ENCODE results near the gene EGR4.
"Not testable (repeated sequence)": the region's sequence is repeated elsewhere in the genome, so short reads cannot be mapped to it uniquely, and the experiment has no call there.

The EGR4 gene

GRCh38 chr2:73264332-73264606 lies 29.1 kb downstream of the EGR4 start:
- no peak for TF ChIP-seq CTCF (IDR thresholded peaks at IDR 0.05; ENCODE audit: control insufficient read depth, extremely low read depth, insufficient read depth)
- H3K4me3 ChIP-seq (ENCODE audit: low read depth, low read length), result no peak overlapping the region
- DNase-seq (ENCODE audit: low read depth), result no peak

- DNase-seq (ENCODE audit: low read depth), result no peak
- no peak overlapping the region for H3K4me3 ChIP-seq (ENCODE audit: low read depth, low read length)
- no peak for TF ChIP-seq CTCF (IDR thresholded peaks at IDR 0.05; ENCODE audit: control insufficient read depth, extremely low read depth, insufficient read depth)
Measured at GRCh38 chr2:73263540-73264331, 29.6 kb downstream of the EGR4 start.

- H3K4me3 ChIP-seq (ENCODE audit: low read depth, low read length); DNase-seq (ENCODE audit: low read depth): not testable (repeated sequence)
Measured at GRCh38 chr2:73262691-73263429, 30.5 kb downstream of the EGR4 start.

- H3K4me3 ChIP-seq (ENCODE audit: low read depth, low read length), result no peak overlapping the region
- DNase-seq (ENCODE audit: low read depth), result no peak
- no peak for TF ChIP-seq CTCF (IDR thresholded peaks at IDR 0.05; ENCODE audit: control insufficient read depth, extremely low read depth, insufficient read depth)
Measured at GRCh38 chr2:73262108-73262651, 31.2 kb downstream of the EGR4 start.

GRCh38 chr2:73260338-73260984 lies 32.9 kb downstream of the EGR4 start:
- no peak for TF ChIP-seq CTCF (IDR thresholded peaks at IDR 0.05; ENCODE audit: control insufficient read depth, extremely low read depth, insufficient read depth)
- DNase-seq (ENCODE audit: low read depth), result no peak
- no peak overlapping the region for H3K4me3 ChIP-seq (ENCODE audit: low read depth, low read length)

GRCh38 chr2:73259704-73260337 lies 33.5 kb downstream of the EGR4 start:
- no peak overlapping the region for H3K4me3 ChIP-seq (ENCODE audit: low read depth, low read length)
- DNase-seq (ENCODE audit: low read depth), result no peak
- TF ChIP-seq CTCF (IDR thresholded peaks at IDR 0.05; ENCODE audit: control insufficient read depth, extremely low read depth, insufficient read depth), result no peak

GRCh38 chr2:73259276-73259675 lies 34.1 kb downstream of the EGR4 start:
- TF ChIP-seq CTCF (IDR thresholded peaks at IDR 0.05; ENCODE audit: control insufficient read depth, extremely low read depth, insufficient read depth), result no peak
- no peak for DNase-seq (ENCODE audit: low read depth)
- H3K4me3 ChIP-seq (ENCODE audit: low read depth, low read length), result no peak overlapping the region

Measured in LNCaP clone FGC (cell line).